Colonic mucosa (tissue), 4 donors: ENCODE measurements around the gene PPP1R14D. TPM values are rescaled to one million over a fixed set of nuclear protein-coding genes. Genes with fewer than 3 reads are reported as not detected.

Source experiments
- DNase-seq: peaks from one replicate; pipeline ENCODE4 v3.0.0-alpha.2; 2020
- H3K27ac ChIP-seq: fragments of 200-600 bp; one replicate; pipeline ENCODE4 v1.8.0; 2021
- H3K27me3 ChIP-seq: fragments of 200-600 bp; one replicate; pipeline ENCODE4 v1.8.0; 2021
- H3K36me3 ChIP-seq: fragments of 200-600 bp; one replicate; pipeline ENCODE4 v1.8.0; 2021
- H3K4me1 ChIP-seq: fragments of 200-600 bp; one replicate; pipeline ENCODE4 v1.8.0; 2021; ENCODE audit warnings: mild to moderate bottlenecking
- H3K4me3 ChIP-seq: fragments of 200-600 bp; one replicate; pipeline ENCODE4 v1.8.0; 2021
- H3K9ac ChIP-seq, 2 donors: one replicate each; pipeline ENCODE4 v1.7.0; 2013; ENCODE audit warnings: control low read depth in 2 of 2, low read depth in 2 of 2, low read length in 2 of 2
- H3K9me3 ChIP-seq: fragments of 200-600 bp; one replicate; pipeline ENCODE4 v1.8.0; 2021
- CTCF ChIP-seq: fragments of 200-600 bp; IDR thresholded peaks from one replicate; pipeline ENCODE4 v1.8.0; 2022; ENCODE audit warnings: antibody characterized with exemption, mild to moderate bottlenecking
- intact Hi-C: fragments of 100-400 bp; cut with DNase I; formaldehyde crosslinking; loops from one replicate; pipeline ENCODE4 v1.14.1; 2022
- total RNA-seq, 2 donors: library from RNA; stranded (reverse); fragmentation: NEBNext Ultra II Directional in 1 of 2; extraction: Animal tissue kit (Norgen Biotek cat#: 25700) in 1 of 2; gene quantifications; one replicate each; pipeline ENCODE4 v1.2.1, GENCODE V29; 2021
- donor health status: healthy.
- donor health status: DM: no; HTN: no; CAD: no.
- donor health status: DM: no; HTN: no; CAD: no.

PPP1R14D gene
- total RNA-seq, 2 donors from 2014 or later: 137 to 166 TPM

GRCh38 chr15:40767838-40768500 lies 60.5 kb downstream of the PPP1R14D start:
- no peak overlapping the region for H3K4me3 ChIP-seq
- H3K4me1 ChIP-seq: peaks cover 29% of the 10 kb centered on the region
- no peaks in the 10 kb centered on the region for H3K9me3 ChIP-seq
- no peak for TF ChIP-seq CTCF
- H3K36me3 ChIP-seq: no peaks in the 10 kb centered on the region
- H3K27ac ChIP-seq: peak overlapping the region; percentile 90
- no peaks in the 10 kb centered on the region for H3K27me3 ChIP-seq
- intact Hi-C loops: no loop called here
- peak overlapping the region in 1 of 2 donors; percentile 66 for H3K9ac ChIP-seq
- no peak for DNase-seq

GRCh38 chr15:40766906-40767837 lies 61.3 kb downstream of the PPP1R14D start:
- peak overlapping the region; percentile 90 for H3K27ac ChIP-seq

GRCh38 chr15:40766194-40766815 lies 62.2 kb downstream of the PPP1R14D start:
- Histone ChIP-seq H3K4me1 (peaks cover 29% of the 10 kb centered on the region), H3K4me3 (no peak overlapping the region), H3K9ac (no peak overlapping the region), H3K9me3 (no peaks in the 10 kb centered on the region), H3K27ac (no peak overlapping the region), H3K27me3 (no peaks in the 10 kb centered on the region), H3K36me3 (no peaks in the 10 kb centered on the region)
- intact Hi-C loops: no loop called here
- DNase-seq: no peak
- TF ChIP-seq CTCF: no peak

More at GRCh38 chr15:40766906-40767837, 61.3 kb downstream of the PPP1R14D start:
- Histone ChIP-seq H3K4me1 (peaks cover 29% of the 10 kb centered on the region), H3K9me3 (no peaks in the 10 kb centered on the region), H3K9ac (peak overlapping the region in 1 of 2 donors; percentile 30), H3K36me3 (no peaks in the 10 kb centered on the region), H3K27me3 (no peaks in the 10 kb centered on the region), H3K4me3 (no peak overlapping the region)
- intact Hi-C loops: no loop called here
- TF ChIP-seq CTCF: no peak
- DNase-seq: no peak

Other genes with a start within 250 kb of the PPP1R14D start
- 10 to 100 TPM in 1 of 2 donors, 1 to 10 TPM in 1; 8.5 to 18.8 TPM for gene KNL1, start 234.5 kb downstream of the PPP1R14D start, total RNA-seq
- gene RAD51, start 133.5 kb downstream of the PPP1R14D start, total RNA-seq: 10 to 100 TPM; 10.0 to 30.5 TPM
- gene RMDN3, start 73.5 kb downstream of the PPP1R14D start, total RNA-seq: 10 to 100 TPM; 31.1 to 49.1 TPM
- gene GCHFR, start 64.6 kb downstream of the PPP1R14D start, total RNA-seq: 10 to 100 TPM; 39.5 to 42.5 TPM
- under 1 TPM; 0.74 to 0.80 TPM for gene C15orf62, start 58.7 kb downstream of the PPP1R14D start, total RNA-seq
- 10 to 100 TPM; 22.9 to 27.9 TPM for gene ZFYVE19, start 21.6 kb downstream of the PPP1R14D start, total RNA-seq
- gene DNAJC17, start 21.2 kb downstream of the PPP1R14D start, total RNA-seq: 10 to 100 TPM; 38.1 to 48.0 TPM
- gene SPINT1, start 15.3 kb upstream of the PPP1R14D start, total RNA-seq: 100 to 1,000 TPM; 280 to 330 TPM
- 10 to 100 TPM; 14.9 to 18.6 TPM for gene RHOV, start 45.5 kb upstream of the PPP1R14D start, total RNA-seq
- gene VPS18, start 65.7 kb upstream of the PPP1R14D start, total RNA-seq: 10 to 100 TPM; 18.3 to 19.2 TPM
- gene DLL4, start 100.6 kb upstream of the PPP1R14D start, total RNA-seq: 10 to 100 TPM; 18.5 to 21.6 TPM
- gene CHAC1, start 124.8 kb upstream of the PPP1R14D start, total RNA-seq: 10 to 100 TPM in 1 of 2 donors, 1 to 10 TPM in 1; 4.0 to 20.9 TPM